Stomach (tissue), 4 donors: ENCODE data around the gene WDR82.

Experiments used
- POLR2A ChIP-seq, 4 donors: fragments of 450-650 bp; IDR thresholded peaks; one replicate each; pipeline ENCODE4 v1.6.1; 2016; ENCODE audit warnings: antibody characterized with exemption in 4 of 4, control low read depth in 2 of 4, mild to moderate bottlenecking in 1 of 4, moderate library complexity in 1 of 4
- POLR2AphosphoS5 ChIP-seq, 3 donors: sonication (generic); formaldehyde crosslinking; IDR thresholded peaks; one replicate each; pipeline ENCODE4 v1.6.1; 2016; ENCODE audit warnings: antibody characterized with exemption in 3 of 3

GRCh38 chr3:52259448-52259847 lies 19.0 kb downstream of the WDR82 start:
- TF ChIP-seq POLR2A (IDR thresholded peaks at IDR 0.05) (no peak), POLR2AphosphoS5 (IDR thresholded peaks at IDR 0.05) (no peak)
